Activated T-helper 9 cell treated with anti-CD3 and anti-CD28 coated beads, Interleukin-2, amount 50 U/mL, for 16 hours (primary cell): Measurements from ENCODE around the gene SAMD14.

Experiments
- DNase-seq: peaks from one replicate; pipeline ENCODE4 v3.0.0-alpha.2; 2020; ENCODE audit warnings: low read depth

Gene SAMD14

GRCh38 chr17:50095626-50096037 is 34.3 kb downstream of the SAMD14 start:
- DNase-seq: no peak

- peak; percentile 95 for DNase-seq
Observed at GRCh38 chr17:50094753-50095619, 35.0 kb downstream of the SAMD14 start, which contains the start of gene PDK2. Gene PDK2 (plus strand): TSS chr17:50095351. CDS start chr17:50095436, 85 bp downstream.

GRCh38 chr17:50094243-50094752 is 35.7 kb downstream of the SAMD14 start:
- peak; percentile 86 for DNase-seq

- DNase-seq: no peak
Observed at GRCh38 chr17:50093807-50094206, 36.2 kb downstream of the SAMD14 start.

- no peak for DNase-seq
Observed at GRCh38 chr17:50093246-50093645, 36.7 kb downstream of the SAMD14 start.

GRCh38 chr17:50091918-50092285 is 38.1 kb downstream of the SAMD14 start:
- no peak for DNase-seq

- DNase-seq: no peak
Observed at GRCh38 chr17:50090971-50091917, 38.7 kb downstream of the SAMD14 start.

GRCh38 chr17:50090071-50090470 is 39.9 kb downstream of the SAMD14 start:
- DNase-seq: no peak

GRCh38 chr17:50088952-50089825 is 40.8 kb downstream of the SAMD14 start:
- DNase-seq: no peak

GRCh38 chr17:50087912-50088405 is 42.0 kb downstream of the SAMD14 start:
- DNase-seq: no peak

GRCh38 chr17:50087246-50087911 is 42.6 kb downstream of the SAMD14 start:
- peak; percentile 62 for DNase-seq

- DNase-seq: no peak
Observed at GRCh38 chr17:50081757-50082156, 48.2 kb downstream of the SAMD14 start.

GRCh38 chr17:50080827-50081226 is 49.1 kb downstream of the SAMD14 start:
- no peak for DNase-seq

- no peak for DNase-seq
Observed at GRCh38 chr17:50080096-50080480, 49.9 kb downstream of the SAMD14 start.

- no peak for DNase-seq
Observed at GRCh38 chr17:50079334-50080095, 50.4 kb downstream of the SAMD14 start.

GRCh38 chr17:50078430-50078829 is 51.5 kb downstream of the SAMD14 start:
- no peak for DNase-seq

GRCh38 chr17:50076591-50077235 is 53.2 kb downstream of the SAMD14 start:
- no peak for DNase-seq

GRCh38 chr17:50076221-50076590 is 53.8 kb downstream of the SAMD14 start:
- DNase-seq: no peak

GRCh38 chr17:50075446-50076032 is 54.4 kb downstream of the SAMD14 start:
- no peak for DNase-seq
